Heart left ventricle (tissue), 16 donors: ENCODE data around the gene TF. TPM values are rescaled to one million over a fixed set of nuclear protein-coding genes. Genes with fewer than 3 reads are reported as not detected.

Source experiments
- ATAC-seq, 4 donors: fragments of 200-7000 bp; cut with Tn5 transposase; one replicate each; pipeline ENCODE4 v1.9.1; 2020 to 2022; ENCODE audit warnings: moderate library complexity in 4 of 4, mild to moderate bottlenecking in 3 of 4, moderate number of reproducible peaks in 1 of 4
- DNase-seq, 5 donors: peaks; one replicate each; pipeline ENCODE4 v3.0.0-alpha.2; 2020
- H3K27ac ChIP-seq, 12 donors: fragments of 200-600 bp; sonication (generic) in 4 of 12; one replicate each; pipeline versions ENCODE4 v1.5.0 to v1.8.0; 2016 to 2022; ENCODE audit warnings: mild to moderate bottlenecking in 2 of 12
- H3K27me3 ChIP-seq, 9 donors: fragments of 200-600 bp; sonication (generic) in 2 of 9; one replicate each; pipeline versions ENCODE4 v1.5.1 to v1.8.0; 2016 to 2022; ENCODE audit warnings: mild to moderate bottlenecking in 3 of 9
- H3K36me3 ChIP-seq, 9 donors: fragments of 200-600 bp; sonication (generic) in 2 of 9; one replicate each; pipeline versions ENCODE4 v1.5.0 to v1.8.0; 2018 to 2022; ENCODE audit warnings: mild to moderate bottlenecking in 2 of 9
- H3K4me1 ChIP-seq, 12 donors: fragments of 200-600 bp; sonication (generic) in 4 of 12; one replicate each; pipeline versions ENCODE4 v1.5.0 to v1.8.0; 2016 to 2022; ENCODE audit warnings: mild to moderate bottlenecking in 3 of 12
- H3K4me3 ChIP-seq, 12 donors: fragments of 200-600 bp; sonication (generic) in 4 of 12; one replicate each; pipeline versions ENCODE4 v1.5.0 to v1.8.0; 2017 to 2022; ENCODE audit warnings: mild to moderate bottlenecking in 9 of 12, moderate library complexity in 4 of 12
- H3K9me3 ChIP-seq, 12 donors: fragments of 200-600 bp; sonication (generic) in 4 of 12; one replicate each; pipeline versions ENCODE4 v1.5.0 to v1.8.0; 2016 to 2022; ENCODE audit warnings: mild to moderate bottlenecking in 1 of 12
- POLR2A ChIP-seq, 2 donors: fragments of 450-650 bp; IDR thresholded peaks; one replicate each; pipeline ENCODE4 v1.6.1; 2017; ENCODE audit warnings: antibody characterized with exemption in 2 of 2, mild to moderate bottlenecking in 2 of 2, moderate library complexity in 2 of 2
- WGBS, 4 donors: extraction: QIAGEN DNeasy Blood & Tissue Kit in 2 of 4; methylation state at CpG; one replicate each; pipeline versions ENCODE4 v1.1.5 to v1.1.7; 2013 to 2018; 5-methylcytosine and 5-hydroxymethylcytosine counted together
- intact Hi-C, 10 donors: fragments of 100-400 bp; cut with DNase I; formaldehyde crosslinking; loops; one replicate each; pipeline versions ENCODE4 v1.11.1 to v1.14.2; 2022
- polyA plus RNA-seq, 2 donors: library from polyadenylated mRNA; stranded (reverse); fragments of 200-250 nt; gene quantifications; one replicate each; pipeline ENCODE4 v1.2.3, GENCODE V29; 2013
- total RNA-seq, 9 donors: library from RNA; depleted of rRNA in 2 of 9; stranded (reverse); fragments of >200 nt in 2 of 9; fragmentation: NEBNext Ultra II Directional in 3 of 9; extraction: Animal tissue kit (Norgen Biotek cat#: 25700) in 3 of 9; gene quantifications; one replicate each; pipeline versions ENCODE4 v1.1.0 to v1.2.4, GENCODE V29; 2016 to 2023
- TF ChIP-seq, protein P1 (sequence below), 12 donors: fragments of 200-600 bp; sonication (generic) in 4 of 12; IDR thresholded peaks; one replicate each; pipeline versions ENCODE4 v1.5.0 to v1.8.0; 2018 to 2022; ENCODE audit warnings: antibody characterized with exemption in 12 of 12, mild to moderate bottlenecking in 5 of 12
- donor health status: ischemic (EF 13 %, LVEDD 7.1; RV severe dilation, severe dysfunction).
- donor health status: healthy with polysubstance abuse.
- donor health status: DM: no; HTN: yes; CAD: no.
- donor health status: DM: no; HTN: no; CAD: no.
- donor health status: ischemic (EF 25% LVEDD 6.9; RV normal size, moderate dysfunction).
- donor health status: ischemic (EF 25% LVEDD 5.7; RV mildly dilated, moderate dysfunction).
- donor health status: healthy.
- donor health status: DM: yes; HTN: yes; CAD: no.
- donor health status: ischemic (EF 35%, LVEDD 5.7; RV mildly dilated, moderate dysfunction).
- donor health status: nonischemic (EF 11% LVEDD 7.7; RV severe dilation, severe dysfunction).
- donor health status: DM: yes; HTN: yes; CAD: no.
- donor health status: PGD.
- donor health status: ischemic (EF 29% LVEDD 5.4; RV normal size, mild dysfunction).
- donor health status: nonischemic (EF 23%, LVEDD 6.1; RV moderate dilation, normal function).

The TF gene
- total and polyA plus RNA-seq, 11 donors: 0.86 to 76.0 (median 2.4) TPM; not detected in 1

DNA sequence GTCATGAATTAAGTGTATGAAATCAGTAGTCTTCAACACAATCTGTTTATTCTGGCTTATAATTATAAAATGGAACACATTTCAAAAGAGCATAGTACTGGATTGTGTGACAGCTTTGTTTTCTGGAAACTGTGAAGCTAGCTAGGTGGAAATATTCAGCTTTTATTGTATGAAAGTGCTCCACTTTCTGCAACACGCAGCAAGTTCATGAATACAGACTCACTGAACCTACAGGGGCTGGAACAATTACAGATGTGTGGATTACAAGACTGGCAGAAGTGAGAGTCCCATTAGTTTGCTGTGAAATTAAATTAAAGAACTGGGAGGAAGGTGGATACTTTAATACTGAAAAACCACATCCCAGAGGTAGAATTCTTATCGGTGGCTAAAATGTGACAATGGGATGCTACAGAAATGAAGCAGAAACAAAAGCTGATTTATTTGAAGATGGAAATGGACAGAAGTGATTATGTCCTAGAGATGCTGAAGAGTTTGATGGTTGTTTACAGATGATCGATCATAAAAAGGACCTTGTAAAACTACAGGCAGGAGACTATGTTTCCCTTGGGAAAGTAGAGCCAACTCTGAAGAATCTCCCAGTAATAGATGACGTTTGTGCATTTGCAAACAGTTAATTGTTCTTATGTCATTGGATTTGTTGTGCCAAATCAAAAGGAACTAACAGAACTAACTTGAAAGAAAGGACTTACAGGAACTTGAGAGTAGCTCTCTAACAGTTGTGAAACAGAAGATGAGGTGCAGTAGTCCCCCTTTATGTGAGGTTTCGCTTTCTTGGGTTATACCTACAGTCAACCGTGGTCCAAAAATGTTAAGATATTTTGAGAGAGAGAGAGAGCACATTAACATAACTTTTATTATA lies 15.7 kb downstream of the TF start:
- H3K4me3 ChIP-seq: no peak overlapping the region
- intact Hi-C loops: no loop called here
- DNase-seq (no peak), ATAC-seq (no peak)
- no peaks in the 10 kb centered on the region for H3K9me3 ChIP-seq
- peaks cover 0 to 17% (median 8%) of the 10 kb centered on the region in 12 donors for H3K4me1 ChIP-seq
- no peaks in the 10 kb centered on the region for H3K36me3 ChIP-seq
- WGBS, 4 donors: 82 to 87% (median 86%) methylated on average over 6 of the region's 6 CpGs
- no peaks in the 10 kb centered on the region for H3K27me3 ChIP-seq
- no peak for TF ChIP-seq POLR2A (IDR thresholded peaks at IDR 0.05)
- TF ChIP-seq, protein P1, sequence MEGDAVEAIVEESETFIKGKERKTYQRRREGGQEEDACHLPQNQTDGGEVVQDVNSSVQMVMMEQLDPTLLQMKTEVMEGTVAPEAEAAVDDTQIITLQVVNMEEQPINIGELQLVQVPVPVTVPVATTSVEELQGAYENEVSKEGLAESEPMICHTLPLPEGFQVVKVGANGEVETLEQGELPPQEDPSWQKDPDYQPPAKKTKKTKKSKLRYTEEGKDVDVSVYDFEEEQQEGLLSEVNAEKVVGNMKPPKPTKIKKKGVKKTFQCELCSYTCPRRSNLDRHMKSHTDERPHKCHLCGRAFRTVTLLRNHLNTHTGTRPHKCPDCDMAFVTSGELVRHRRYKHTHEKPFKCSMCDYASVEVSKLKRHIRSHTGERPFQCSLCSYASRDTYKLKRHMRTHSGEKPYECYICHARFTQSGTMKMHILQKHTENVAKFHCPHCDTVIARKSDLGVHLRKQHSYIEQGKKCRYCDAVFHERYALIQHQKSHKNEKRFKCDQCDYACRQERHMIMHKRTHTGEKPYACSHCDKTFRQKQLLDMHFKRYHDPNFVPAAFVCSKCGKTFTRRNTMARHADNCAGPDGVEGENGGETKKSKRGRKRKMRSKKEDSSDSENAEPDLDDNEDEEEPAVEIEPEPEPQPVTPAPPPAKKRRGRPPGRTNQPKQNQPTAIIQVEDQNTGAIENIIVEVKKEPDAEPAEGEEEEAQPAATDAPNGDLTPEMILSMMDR (IDR thresholded peaks at IDR 0.05): no peak
- no peak overlapping the region for H3K27ac ChIP-seq

DNA sequence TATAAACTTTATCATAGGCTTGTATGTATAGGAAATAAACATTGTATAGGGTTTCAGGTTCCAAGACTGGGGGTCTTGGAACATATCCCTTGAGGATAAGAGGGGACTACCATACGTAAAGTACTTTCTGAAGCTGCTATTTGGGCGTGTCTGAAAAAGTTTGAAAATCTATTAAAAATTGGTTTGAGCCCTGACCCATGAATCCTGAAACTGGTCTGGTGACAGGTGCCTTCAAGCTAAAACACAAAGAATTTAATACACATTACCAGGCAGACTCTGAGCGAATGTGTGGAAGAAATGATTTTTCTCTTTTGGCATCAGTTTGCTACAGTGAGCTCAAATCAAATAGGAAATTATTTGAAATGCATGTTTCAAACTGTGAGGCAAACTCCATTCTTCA lies 16.3 kb downstream of the TF start:
- Histone ChIP-seq H3K9me3 (no peaks in the 10 kb centered on the region), H3K36me3 (no peaks in the 10 kb centered on the region), H3K4me1 (peaks cover 0 to 17% (median 8%) of the 10 kb centered on the region in 12 donors), H3K27ac (no peak overlapping the region), H3K4me3 (no peak overlapping the region), H3K27me3 (no peaks in the 10 kb centered on the region)
- no peak for TF ChIP-seq POLR2A (IDR thresholded peaks at IDR 0.05)
- TF ChIP-seq, protein P1 (IDR thresholded peaks at IDR 0.05): no peak
- WGBS, 4 donors: 63 to 97% (median 82%) methylated on average over 3 of the region's 3 CpGs
- DNase-seq (no peak), ATAC-seq (no peak)
- intact Hi-C loops: no loop called here

DNA sequence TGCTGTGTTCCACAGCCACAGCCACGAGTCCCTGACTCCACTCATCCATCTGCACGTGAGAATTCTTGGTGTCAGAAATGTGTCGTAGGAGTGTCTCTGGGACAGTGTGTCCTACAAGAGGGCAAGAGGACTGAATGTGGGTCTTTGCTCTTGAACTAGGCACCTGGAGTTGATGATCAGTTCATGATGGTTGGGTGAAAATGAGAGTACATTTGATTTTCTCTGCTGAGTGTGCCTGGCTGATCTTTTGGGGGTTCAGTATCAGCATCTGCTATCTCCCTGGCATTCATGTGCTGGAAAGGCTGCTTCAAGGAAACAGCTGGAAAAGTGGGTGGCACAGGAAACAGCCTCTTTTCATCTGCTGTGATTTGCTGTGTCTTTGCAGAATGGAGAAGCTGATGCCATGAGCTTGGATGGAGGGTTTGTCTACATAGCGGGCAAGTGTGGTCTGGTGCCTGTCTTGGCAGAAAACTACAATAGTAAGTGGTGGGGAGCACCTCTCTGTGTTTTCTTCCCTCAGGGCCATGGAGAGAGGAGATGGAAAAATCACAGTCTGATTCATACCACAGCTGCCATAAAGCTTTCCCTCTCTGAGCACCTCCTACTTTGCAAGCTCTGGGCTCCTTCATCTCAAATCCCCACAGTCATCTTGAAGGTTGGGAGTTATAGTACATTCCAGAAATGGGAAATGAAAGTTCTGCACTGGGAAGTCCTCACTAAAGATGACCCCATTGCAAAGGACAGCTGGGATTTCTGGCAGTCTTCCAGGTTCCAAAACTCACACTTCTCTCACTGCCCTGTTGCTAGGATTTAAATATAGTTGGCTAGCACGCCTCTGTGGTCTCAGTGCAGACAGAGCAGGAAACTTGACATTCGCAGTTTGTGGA lies 17.8 kb downstream of the TF start:
- Histone ChIP-seq H3K27ac (no peak overlapping the region), H3K27me3 (no peaks in the 10 kb centered on the region), H3K4me1 (peaks cover 0 to 17% (median 8%) of the 10 kb centered on the region in 12 donors), H3K9me3 (no peaks in the 10 kb centered on the region), H3K4me3 (no peak overlapping the region), H3K36me3 (no peaks in the 10 kb centered on the region)
- WGBS, 4 donors: 54 to 59% (median 58%) methylated on average over 6 of the region's 6 CpGs
- DNase-seq: peak in 3 of 5 donors; percentile 55 to 60 (median 56)
- ATAC-seq: peak; percentile 73 to 88 (median 84)
- intact Hi-C loops: no loop called here
- TF ChIP-seq, protein P1 (IDR thresholded peaks at IDR 0.05): no peak
- no peak for TF ChIP-seq POLR2A (IDR thresholded peaks at IDR 0.05)

DNA sequence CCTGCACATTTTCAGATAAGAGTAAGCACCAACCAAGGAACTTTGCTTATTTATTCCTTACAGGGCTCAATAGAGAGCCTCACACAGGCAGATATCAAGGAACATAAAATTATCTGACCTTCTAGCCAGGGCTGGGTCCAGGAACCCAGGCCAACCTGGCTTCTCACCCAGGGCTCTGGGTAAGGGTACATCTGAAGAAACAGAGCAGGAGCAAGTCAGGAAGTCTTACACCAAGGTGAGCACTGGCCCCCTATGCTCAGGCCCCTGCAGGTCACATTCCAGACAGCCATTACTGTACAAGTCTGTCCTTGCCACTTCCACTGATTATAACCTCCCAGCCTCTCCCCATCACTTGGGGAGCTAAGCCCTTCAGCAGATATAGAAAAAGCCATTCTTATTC lies 19.1 kb downstream of the TF start:
- Histone ChIP-seq H3K4me1 (peaks cover 0 to 17% (median 8%) of the 10 kb centered on the region in 12 donors), H3K27me3 (no peaks in the 10 kb centered on the region), H3K27ac (no peak overlapping the region), H3K36me3 (no peaks in the 10 kb centered on the region), H3K9me3 (no peaks in the 10 kb centered on the region), H3K4me3 (no peak overlapping the region)
- TF ChIP-seq, protein P1 (IDR thresholded peaks at IDR 0.05): no peak
- no peak for TF ChIP-seq POLR2A (IDR thresholded peaks at IDR 0.05)
- DNase-seq (no peak), ATAC-seq (no peak)
- intact Hi-C loops: no loop called here
